ENCODE results near the gene P2RY4.
"Not testable (repeated sequence)": the region's sequence is repeated elsewhere in the genome, so short reads cannot be mapped to it uniquely, and the experiment has no call there.

P2RY4 gene

GRCh38 chrX:70241501-70241900 lies 18.5 kb downstream of the P2RY4 start:
- no peak for DNase-seq

DNA sequence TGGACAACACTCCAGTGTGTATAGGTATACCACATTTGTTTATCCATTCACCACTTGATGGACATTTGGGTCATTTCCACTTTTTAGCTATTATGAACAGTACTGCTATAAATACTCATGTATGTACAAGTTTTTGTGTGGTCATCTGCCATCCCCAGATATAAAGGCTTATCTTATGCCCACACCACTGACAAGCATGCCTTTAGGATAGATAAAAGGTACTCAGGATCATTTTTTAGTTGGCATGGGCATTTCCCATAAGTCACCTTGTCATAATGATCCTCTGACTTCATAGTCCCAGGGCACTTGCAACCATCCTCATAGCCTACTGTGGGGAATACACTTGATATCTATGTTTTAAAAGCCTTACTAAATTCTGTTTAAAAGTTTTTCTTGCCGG lies 19.3 kb downstream of the P2RY4 start:
- DNase-seq = no peak

GRCh38 chrX:70234355-70234754 lies 25.6 kb downstream of the P2RY4 start, which contains the start of gene AWAT1:
TSS of gene AWAT1 (plus strand) at chrX:70234655. CDS start at chrX:70234696, 41 bp downstream.
- no peak for DNase-seq

DNA sequence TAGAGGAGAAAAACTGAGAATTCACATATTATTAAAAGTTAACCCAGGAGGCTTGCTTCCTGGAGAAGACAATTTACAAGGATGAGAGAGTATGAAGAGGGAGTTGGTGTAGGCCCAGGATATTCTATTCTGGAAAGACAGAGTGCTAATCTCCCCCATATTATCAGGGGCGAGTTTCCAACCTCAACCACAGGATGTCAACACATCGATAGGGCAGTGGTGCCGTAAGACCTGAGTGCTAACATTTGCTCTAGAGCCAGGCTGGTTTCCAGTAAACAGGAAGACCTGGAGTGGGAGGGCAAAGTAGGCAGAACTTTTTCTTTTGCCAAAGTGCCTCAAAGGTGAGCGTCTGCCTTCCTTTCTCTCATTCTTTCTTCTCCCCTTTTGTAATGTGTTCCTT lies 28.3 kb downstream of the P2RY4 start:
- DNase-seq = no peak

GRCh38 chrX:70226687-70227086 lies 33.3 kb downstream of the P2RY4 start:
- DNase-seq = no peak

DNA sequence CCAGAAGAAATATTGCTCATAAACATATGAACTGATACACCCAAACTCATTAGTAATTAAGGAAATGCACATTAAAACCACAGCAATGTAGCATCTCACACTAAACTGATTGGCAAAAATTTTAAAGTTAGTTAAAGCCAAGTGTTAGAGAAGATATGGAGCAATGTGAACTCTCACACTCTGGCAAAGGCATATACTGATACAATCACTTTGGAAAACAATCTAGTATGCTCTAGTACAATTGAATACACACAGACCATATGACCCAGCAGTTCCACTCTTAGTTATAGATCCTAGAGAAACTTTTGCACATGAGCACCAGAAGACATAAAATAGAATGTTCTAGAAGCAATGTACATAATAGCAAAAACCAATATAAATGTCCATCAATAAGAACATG lies 34.0 kb downstream of the P2RY4 start:
- DNase-seq = no peak

DNA sequence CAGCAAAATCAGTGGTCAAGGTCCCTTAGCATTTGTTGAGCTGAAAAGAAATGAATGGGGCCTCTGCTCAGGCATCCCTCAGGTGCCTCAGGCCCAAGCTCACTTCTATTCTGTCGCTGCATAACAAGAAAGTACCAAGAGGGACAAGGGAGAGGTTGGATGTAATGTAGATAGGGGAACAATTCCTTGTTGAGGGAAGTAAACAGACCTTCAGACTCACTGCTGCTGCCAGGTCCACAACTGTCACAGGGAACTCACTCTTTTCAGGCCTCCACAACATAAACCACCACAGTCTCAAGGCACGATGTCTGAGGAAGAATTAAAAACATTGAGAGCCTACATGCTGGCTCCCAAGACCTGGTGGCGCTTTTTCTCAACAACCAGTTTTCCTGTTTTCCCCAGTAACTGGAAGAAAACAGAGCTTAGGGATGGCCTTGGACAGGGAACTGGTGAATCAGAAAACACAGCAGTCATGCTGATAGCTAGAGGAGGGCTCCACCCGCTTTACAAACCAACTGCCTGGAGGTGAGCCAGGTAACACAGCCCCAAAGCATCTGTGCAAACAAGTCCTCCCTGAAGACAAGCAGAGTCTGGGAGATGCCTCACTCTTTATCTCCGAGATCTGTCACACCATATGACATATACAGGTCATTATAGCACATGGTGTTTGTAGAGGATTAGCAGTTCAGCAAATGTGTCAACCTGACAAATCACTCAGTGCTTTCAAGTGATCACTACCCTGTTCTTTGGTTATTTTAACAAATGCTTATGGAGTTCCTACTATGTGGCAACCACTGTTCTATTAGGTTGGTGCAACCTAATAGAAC lies 39.9 kb downstream of the P2RY4 start:
- DNase-seq = peak; percentile 59

DNA sequence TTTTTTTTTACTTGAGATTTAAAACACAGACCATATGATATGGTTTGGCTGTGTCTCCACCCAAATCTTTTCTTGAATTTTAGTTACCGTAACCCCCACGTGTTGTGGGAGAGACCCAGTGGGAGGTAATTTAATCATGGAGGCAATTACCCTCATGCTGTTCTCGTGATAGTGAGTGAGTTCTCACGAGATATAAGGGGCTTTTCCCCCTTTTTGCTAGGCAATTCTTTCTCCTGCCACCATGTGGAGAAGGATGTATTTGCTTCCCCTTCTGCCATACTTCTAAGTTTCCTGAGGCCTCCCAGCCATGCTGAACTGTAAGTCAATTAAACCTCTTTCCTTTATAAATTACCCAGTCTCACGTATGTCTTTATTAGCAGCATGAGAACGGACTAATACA lies 50.4 kb downstream of the P2RY4 start:
- DNase-seq = not testable (repeated sequence)

GRCh38 chrX:70208479-70208878 lies 51.5 kb downstream of the P2RY4 start:
- no peak for DNase-seq

Measured in islet precursor cell (in vitro differentiated cells).